Gastroesophageal sphincter (tissue), 2 donors: ENCODE data around the gene HLA-DOB.

Experiments used
- EP300 ChIP-seq: sonication (generic); formaldehyde crosslinking; IDR thresholded peaks from one replicate; pipeline ENCODE4 v1.6.1; 2017; ENCODE audit warnings: antibody characterized with exemption, mild to moderate bottlenecking
- POLR2A ChIP-seq, 2 donors: fragments of 450-650 bp; IDR thresholded peaks; one replicate each; pipeline ENCODE4 v1.6.1; 2017; ENCODE audit warnings: antibody characterized with exemption in 2 of 2, mild to moderate bottlenecking in 2 of 2, moderate library complexity in 1 of 2

- no peak for TF ChIP-seq EP300
- no peak for TF ChIP-seq POLR2A (IDR thresholded peaks at IDR 0.05)
Observed at GRCh38 chr6:32827025-32827424, 10.2 kb upstream of the HLA-DOB start.
